Posterior vena cava (tissue), 2 donors: Measurements from ENCODE around the gene TNFAIP6. TPM values are rescaled to one million over a fixed set of nuclear protein-coding genes. Genes with fewer than 3 reads are reported as not detected.
A peak's percentile ranks its signal among the peaks of the same experiment; 100 is the strongest.
"Not testable (repeated sequence)": the region's sequence is repeated elsewhere in the genome, so short reads cannot be mapped to it uniquely, and the experiment has no call there.

Source experiments
- DNase-seq: peaks from one replicate; pipeline ENCODE4 v3.0.0-alpha.2; 2020; ENCODE audit warnings: low spot score
- intact Hi-C, 2 donors: fragments of 100-400 bp; cut with DNase I; formaldehyde crosslinking; loops; one replicate each; pipeline versions ENCODE4 v1.14.1 to v1.14.2; 2022 to 2023
- microRNA-seq, 2 donors: library from miRNA; unstranded; fragments of <30 nt; microRNA quantifications; one replicate each; pipeline ENCODE4 v1.2.0, GENCODE V29; 2020 to 2021; ENCODE audit warnings: borderline microRNAs expressed in 2 of 2
- total RNA-seq, 2 donors: library from RNA; stranded (reverse); fragmentation: NEBNext Ultra II Directional; extraction: Animal tissue kit (Norgen Biotek cat#: 25700); gene quantifications; one replicate each; pipeline ENCODE4 v1.2.1, GENCODE V29; 2021
- donor health status: DM: yes; HTN: yes; CAD: no.
- donor health status: DM: yes; HTN: yes; CAD: no.

Gene TNFAIP6
- total RNA-seq, 2 donors from 2014 or later: 2.4 to 4.4 TPM

- DNase-seq: no peak
- intact Hi-C loops: no loop called here
Measured at GRCh38 chr2:151408788-151409600, 51.6 kb downstream of the TNFAIP6 start.

DNA sequence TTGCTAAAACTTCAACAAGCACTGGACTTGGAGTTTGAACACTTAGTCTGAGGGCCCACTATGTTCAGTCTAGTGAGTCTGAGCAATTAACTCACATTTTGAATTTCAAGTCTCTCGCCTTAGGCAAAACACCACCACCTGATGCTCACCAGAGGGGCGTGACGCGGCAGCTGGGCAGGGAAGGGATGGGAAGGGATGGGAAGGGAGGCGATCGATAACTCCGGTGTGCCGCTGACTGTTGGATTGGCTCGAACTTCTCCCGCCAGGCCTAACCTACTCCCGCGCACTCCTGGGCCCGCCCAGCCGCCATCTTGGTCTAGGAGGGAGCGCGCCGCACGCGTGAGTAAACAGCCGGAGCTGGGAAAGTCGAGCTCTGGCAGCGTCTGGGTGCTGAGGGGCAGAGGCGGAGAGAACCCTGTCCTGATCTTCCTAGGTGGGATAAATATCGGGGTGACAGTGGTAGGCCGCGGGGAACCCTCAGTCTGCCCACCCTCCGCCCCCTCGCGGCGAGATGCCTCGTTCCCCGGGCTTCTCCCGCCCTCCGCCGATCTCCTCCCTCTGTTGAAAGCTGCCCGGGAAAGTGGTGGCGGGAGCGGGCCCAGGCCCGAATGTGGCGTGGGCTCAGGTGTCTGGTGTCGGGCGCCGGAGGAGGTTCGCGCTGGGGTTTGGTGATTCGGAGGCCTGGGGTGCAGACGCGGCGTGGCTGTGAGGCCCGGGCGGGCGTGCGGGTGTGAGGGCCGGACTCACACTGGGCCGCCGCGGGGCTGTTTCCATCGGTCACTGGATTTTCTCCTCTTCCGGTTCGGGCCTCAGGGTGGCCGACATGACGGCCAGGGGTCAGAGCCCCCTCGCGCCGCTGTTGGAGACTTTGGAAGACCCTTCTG lies 52.5 kb downstream of the TNFAIP6 start, which contains the start of gene RIF1:
RIF1 (plus strand) TSS at position 302 of the 884 bp plus-strand sequence; CDS start at position 824, 522 bp downstream.
- peak; percentile 96 for DNase-seq
- intact Hi-C loops: loop anchor here in 1 of 2 donors (10.0 kb wide), 1 partner anchor 115 kb away; no protein-coding TSS in a partner anchor

DNA sequence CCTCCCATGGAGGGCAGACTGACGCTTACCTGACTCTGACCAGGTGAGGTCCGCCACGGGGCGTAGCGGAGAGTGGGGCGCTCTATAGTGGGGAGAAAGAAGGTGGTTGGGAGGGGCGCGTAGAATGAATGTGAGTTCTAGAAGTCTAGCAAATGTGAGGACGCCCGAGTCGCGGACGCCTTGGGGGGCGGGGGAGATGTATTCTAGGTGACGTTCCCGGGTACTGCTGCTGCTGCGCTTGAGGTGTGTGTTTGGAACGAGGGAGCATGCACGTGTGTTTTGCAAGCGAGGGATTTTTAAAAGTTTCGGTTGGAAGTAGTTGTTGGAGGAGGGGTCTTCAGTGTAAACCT lies 53.1 kb downstream of the TNFAIP6 start:
- intact Hi-C loops: loop anchor here in 1 of 2 donors (10.0 kb wide), 1 partner anchor 116 kb away; no protein-coding TSS in a partner anchor
- no peak for DNase-seq

DNA sequence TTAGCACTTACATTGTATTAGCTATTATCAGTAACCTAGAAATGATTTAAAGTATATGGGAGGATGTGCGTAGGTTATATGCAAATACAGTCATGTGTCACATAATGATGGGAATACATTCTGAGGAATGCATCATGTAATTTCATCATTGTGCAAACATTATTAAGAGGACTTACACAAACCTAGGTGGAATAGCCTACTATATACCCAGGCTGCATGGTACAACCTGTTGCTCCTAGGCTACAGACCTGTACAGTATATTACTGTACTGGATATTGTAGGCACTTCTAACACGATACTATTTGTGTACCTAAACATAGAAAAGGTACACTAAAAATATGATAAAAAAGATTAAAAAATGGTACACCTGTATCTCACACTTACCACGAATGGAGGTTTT lies 60.3 kb downstream of the TNFAIP6 start:
- intact Hi-C loops: loop anchor here in 1 of 2 donors (10.0 kb wide), 1 partner anchor 123 kb away; no protein-coding TSS in a partner anchor
- no peak for DNase-seq

- DNase-seq, intact Hi-C loops: not testable (repeated sequence)
Measured at GRCh38 chr2:151421681-151422080, 64.3 kb downstream of the TNFAIP6 start.

DNA sequence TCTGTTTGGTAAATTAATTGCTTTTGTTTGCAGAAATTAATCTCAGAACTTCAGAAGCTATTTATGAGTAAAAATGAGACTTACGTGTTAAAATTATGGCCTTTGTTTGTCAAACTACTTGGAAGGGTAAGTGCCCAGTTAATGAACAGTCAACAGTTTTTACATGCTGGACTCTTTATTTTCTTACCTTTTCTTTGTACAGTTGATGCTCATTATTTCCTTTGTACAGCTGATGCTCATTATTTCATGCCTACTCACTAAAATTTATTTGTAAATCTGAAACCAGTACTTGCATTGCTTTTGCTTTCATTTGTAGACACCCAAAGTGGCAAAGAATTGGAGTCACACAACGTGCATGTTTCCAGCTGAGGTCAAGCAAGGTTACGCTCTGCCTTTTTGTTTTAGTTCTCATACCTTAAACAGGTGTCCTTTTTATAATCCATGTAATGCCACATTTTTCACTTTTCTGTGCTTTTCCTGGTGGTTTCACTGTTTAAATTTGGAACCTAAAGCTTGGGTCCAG lies 65.6 kb downstream of the TNFAIP6 start:
- DNase-seq: no peak
- intact Hi-C loops: no loop called here

- DNase-seq: no peak
- intact Hi-C loops: no loop called here
Measured at GRCh38 chr2:151423760-151424159, 66.4 kb downstream of the TNFAIP6 start.

Small RNAs within 50 kb of the gene (microRNA-seq; reads per million reads assigned to microRNA genes)
- gene MIR4773-1: 0 reads per million in 2 donors
- gene MIR4773-2: 0 reads per million in 2 donors

Other genes starting within 250 kb of the TNFAIP6 start
- gene RBM43, start 95.7 kb upstream of the TNFAIP6 start, total RNA-seq: 1 to 10 TPM; 5.0 to 8.5 TPM
- 10 to 100 TPM; 11.5 to 12.0 TPM for gene NMI, start 67.9 kb upstream of the TNFAIP6 start, total RNA-seq
- 10 to 100 TPM; 31.0 to 40.4 TPM for gene RIF1, start 52.3 kb downstream of the TNFAIP6 start, total RNA-seq